ENCODE data around the gene CDH23.

CDH23 gene

DNA sequence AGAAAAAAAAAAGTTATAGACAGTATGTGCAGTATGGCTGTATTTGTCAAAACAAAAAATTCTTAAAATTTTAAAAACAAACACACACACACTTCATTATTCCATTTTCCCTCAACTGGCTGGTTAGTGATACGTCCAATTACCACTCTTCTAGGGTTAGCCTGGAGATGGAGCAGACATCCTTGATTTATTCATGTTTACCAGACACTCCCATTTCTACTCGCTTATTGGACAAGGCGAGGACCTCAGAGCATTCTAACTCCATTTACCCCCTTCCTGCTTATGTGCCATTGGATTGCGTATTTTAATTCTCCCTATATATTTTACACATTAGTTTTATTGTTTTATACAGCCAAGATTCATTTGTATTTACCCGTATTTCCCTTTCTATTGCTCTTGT lies 8.5 kb upstream of the CDH23 start:
- TF ChIP-seq, protein P1, sequence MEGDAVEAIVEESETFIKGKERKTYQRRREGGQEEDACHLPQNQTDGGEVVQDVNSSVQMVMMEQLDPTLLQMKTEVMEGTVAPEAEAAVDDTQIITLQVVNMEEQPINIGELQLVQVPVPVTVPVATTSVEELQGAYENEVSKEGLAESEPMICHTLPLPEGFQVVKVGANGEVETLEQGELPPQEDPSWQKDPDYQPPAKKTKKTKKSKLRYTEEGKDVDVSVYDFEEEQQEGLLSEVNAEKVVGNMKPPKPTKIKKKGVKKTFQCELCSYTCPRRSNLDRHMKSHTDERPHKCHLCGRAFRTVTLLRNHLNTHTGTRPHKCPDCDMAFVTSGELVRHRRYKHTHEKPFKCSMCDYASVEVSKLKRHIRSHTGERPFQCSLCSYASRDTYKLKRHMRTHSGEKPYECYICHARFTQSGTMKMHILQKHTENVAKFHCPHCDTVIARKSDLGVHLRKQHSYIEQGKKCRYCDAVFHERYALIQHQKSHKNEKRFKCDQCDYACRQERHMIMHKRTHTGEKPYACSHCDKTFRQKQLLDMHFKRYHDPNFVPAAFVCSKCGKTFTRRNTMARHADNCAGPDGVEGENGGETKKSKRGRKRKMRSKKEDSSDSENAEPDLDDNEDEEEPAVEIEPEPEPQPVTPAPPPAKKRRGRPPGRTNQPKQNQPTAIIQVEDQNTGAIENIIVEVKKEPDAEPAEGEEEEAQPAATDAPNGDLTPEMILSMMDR (IDR thresholded peaks at IDR 0.05), result no peak
- no peaks in the 10 kb centered on the region for H3K9me3 Mint-ChIP-seq

DNA sequence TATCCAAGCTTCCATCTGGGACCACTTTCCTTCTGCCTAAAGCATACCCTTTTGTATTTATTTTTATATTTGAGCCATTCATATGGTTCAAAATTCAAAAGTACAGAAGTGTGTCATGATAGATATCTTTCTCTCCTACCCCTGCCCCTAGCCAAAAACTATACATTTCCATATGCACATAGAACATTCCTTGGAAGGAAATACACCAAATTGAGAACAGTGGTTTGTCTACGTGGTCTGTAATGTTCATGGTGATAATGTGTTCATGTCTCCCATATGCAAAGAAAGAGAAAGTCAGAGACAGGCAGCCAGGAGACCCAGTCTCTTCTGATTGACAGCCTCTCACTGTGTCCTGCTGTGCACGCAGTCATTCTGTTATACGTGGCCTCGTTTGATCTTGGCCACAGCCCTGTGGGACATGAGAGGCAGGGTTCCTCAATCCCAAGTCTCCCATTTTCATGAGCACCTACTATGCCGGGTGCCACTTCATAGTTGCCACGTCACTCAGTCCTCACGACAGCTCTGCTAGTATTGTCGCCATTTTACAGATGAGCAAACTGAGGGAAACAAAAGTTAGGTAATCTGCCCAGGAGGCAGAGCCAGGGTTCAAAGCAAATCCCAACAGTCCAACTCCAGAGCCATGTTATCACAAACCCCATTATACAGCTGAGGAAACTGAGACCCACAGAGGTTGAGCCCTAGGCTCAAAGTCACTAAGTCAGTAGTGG lies 8.0 kb upstream of the CDH23 start:
- no peak overlapping the region for H3K4me3 Mint-ChIP-seq

More for the DNA sequence above, 8.5 kb upstream of the CDH23 start:
- DNase-seq, result no peak
- peaks cover 61% of the 10 kb centered on the region for H3K27me3 Mint-ChIP-seq (ENCODE audit: low read depth, poor library complexity)
- peaks cover 6% of the 10 kb centered on the region for H3K4me1 Mint-ChIP-seq
- H3K27ac Mint-ChIP-seq, result no peak overlapping the region
- no peak overlapping the region for H3K4me3 Mint-ChIP-seq
- no peaks in the 10 kb centered on the region for H3K36me3 Mint-ChIP-seq (ENCODE audit: low read depth)

DNA sequence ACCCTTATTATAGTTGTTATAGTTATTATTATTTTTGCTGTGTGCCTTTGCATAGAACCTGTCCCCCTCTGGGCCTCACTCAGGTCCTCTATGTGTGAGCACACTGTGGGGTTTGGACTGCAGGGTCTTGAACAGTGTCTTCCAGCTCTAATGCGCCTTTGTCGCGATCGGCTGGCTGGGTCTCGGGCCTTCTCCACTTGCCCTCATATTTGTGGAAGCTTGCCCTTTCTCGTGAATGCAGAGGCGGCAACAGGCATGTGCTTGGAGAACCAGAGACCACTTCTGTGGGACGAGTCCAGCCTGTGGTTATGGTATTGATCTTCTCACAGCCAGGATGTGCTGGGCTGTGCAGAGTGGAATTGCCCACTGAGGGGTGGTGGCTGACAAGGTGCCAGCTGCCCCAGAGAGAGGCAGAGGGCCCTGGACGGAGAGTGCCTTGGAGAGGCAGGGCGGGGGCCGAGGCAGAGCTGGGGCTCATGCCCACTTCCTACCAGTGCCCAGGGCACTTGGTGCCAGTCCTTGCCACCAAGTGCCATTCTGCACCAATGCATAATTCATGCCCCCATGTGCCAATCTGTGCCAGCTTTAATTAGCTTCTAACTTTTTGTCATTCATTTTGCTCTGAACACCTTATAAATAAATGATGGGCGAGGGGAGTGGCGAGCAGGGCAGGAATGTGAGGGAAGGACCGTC lies 6.8 kb upstream of the CDH23 start:
- peaks cover 76% of the 10 kb centered on the region for H3K27me3 Mint-ChIP-seq (ENCODE audit: low read depth, poor library complexity)

More for the DNA sequence above, 8.0 kb upstream of the CDH23 start:
- no peak for DNase-seq
- TF ChIP-seq, protein P1 (IDR thresholded peaks at IDR 0.05), result no peak
- Mint-ChIP-seq H3K9me3 (no peaks in the 10 kb centered on the region), H3K36me3 (ENCODE audit: low read depth) (no peaks in the 10 kb centered on the region), H3K27ac (no peak overlapping the region), H3K4me1 (peaks cover 6% of the 10 kb centered on the region), H3K27me3 (ENCODE audit: low read depth, poor library complexity) (peaks cover 67% of the 10 kb centered on the region)

DNA sequence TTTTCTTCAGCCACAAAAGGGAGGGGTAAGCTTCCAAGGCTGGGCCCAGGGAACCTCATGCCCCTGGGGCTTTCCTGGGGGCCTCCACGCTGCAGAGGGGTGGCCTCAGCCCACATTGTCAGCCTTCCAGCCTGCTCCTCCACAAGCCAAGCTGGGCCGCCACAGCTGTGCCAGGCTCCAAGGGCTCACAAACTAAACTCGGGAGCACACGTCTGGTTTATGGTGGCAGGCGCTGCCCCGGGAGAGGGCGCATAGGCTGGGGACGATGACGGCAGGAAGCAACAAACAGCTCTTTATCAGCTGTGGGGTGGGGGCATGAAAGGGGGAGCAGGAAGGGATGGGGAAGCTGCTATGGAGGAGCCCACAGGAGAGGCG lies 6.3 kb upstream of the CDH23 start:
- Mint-ChIP-seq H3K27ac (no peak overlapping the region), H3K27me3 (ENCODE audit: low read depth, poor library complexity) (peaks cover 79% of the 10 kb centered on the region), H3K4me3 (no peak overlapping the region), H3K4me1 (peaks cover 6% of the 10 kb centered on the region), H3K9me3 (no peaks in the 10 kb centered on the region), H3K36me3 (ENCODE audit: low read depth) (no peaks in the 10 kb centered on the region)
- DNase-seq, result no peak
- TF ChIP-seq, protein P1 (IDR thresholded peaks at IDR 0.05), result no peak

More for the DNA sequence above, 6.8 kb upstream of the CDH23 start:
- Mint-ChIP-seq H3K9me3 (no peaks in the 10 kb centered on the region), H3K27ac (no peak overlapping the region), H3K36me3 (ENCODE audit: low read depth) (no peaks in the 10 kb centered on the region), H3K4me3 (no peak overlapping the region), H3K4me1 (peaks cover 6% of the 10 kb centered on the region)
- TF ChIP-seq, protein P1 (IDR thresholded peaks at IDR 0.05), result no peak
- DNase-seq, result no peak

DNA sequence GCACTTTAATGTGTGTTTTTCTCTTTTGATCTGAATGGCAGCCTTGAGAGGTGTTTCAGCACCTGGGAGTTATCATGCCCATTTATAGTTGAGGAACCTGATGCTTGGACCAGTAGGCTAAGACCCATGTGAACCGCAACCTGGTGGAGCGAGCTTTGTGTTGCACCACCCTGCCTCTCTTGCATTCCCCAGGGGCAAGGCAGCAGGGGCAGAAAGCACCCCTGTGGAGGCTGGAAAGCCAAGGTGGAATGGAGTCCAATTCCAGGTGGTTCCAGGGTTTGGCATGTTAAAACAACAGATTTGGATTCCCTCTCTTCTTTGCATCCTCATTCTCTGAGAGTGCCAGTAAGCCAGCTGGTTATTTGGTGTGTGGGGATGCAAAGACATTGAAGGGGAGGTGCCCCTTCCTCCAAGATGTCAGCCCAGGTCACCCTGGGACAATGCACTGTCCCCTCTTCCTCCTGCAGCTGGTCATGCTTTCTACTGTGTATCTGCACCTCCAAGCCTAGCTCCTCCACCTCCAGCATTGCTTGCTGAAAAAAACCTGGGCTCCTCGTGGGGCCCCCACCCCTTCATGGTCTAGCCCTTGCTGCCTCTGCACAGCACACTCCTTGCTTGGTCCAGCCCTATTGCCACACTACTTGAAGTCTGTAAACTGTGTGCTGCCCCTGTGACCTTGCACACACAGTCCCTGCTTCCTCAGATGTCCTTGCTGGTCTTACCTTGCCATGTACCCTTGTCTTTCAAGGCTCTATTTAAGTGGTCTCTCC lies 5.6 kb upstream of the CDH23 start:
- H3K9me3 Mint-ChIP-seq, result no peaks in the 10 kb centered on the region
- no peak overlapping the region for H3K4me3 Mint-ChIP-seq
- peaks cover 83% of the 10 kb centered on the region for H3K27me3 Mint-ChIP-seq (ENCODE audit: low read depth, poor library complexity)
- H3K36me3 Mint-ChIP-seq (ENCODE audit: low read depth), result no peaks in the 10 kb centered on the region
- TF ChIP-seq, protein P1 (IDR thresholded peaks at IDR 0.05), result no peak
- H3K27ac Mint-ChIP-seq, result no peak overlapping the region
- peaks cover 6% of the 10 kb centered on the region for H3K4me1 Mint-ChIP-seq
- DNase-seq, result no peak
